Neuronal stem cell (in vitro differentiated cells): ENCODE measurements around the gene LOXL4.

Experiments used
- DNase-seq: peaks from one replicate; pipeline ENCODE4 v3.0.0-alpha.2; 2013; ENCODE audit warnings: low spot score
- H2AFZ ChIP-seq: one replicate; pipeline ENCODE4 v1.6.1; 2013; ENCODE audit warnings: mild to moderate bottlenecking, low read length, inconsistent platforms
- H2AK5ac ChIP-seq: 2 replicates; pipeline ENCODE4 v1.6.1; 2013; ENCODE audit warnings: low read depth, mild to moderate bottlenecking, inconsistent platforms, low read length, moderate library complexity, mixed read lengths
- H2BK120ac ChIP-seq: 2 replicates; pipeline ENCODE4 v1.6.1; 2013; ENCODE audit warnings: low read depth, mild to moderate bottlenecking, inconsistent platforms, low read length, moderate library complexity, mixed read lengths
- H2BK12ac ChIP-seq: one replicate; pipeline ENCODE4 v1.6.1; 2013; ENCODE audit warnings: low read length, inconsistent platforms
- H2BK15ac ChIP-seq: 2 replicates; pipeline ENCODE4 v1.6.1; 2013; ENCODE audit warnings: mild to moderate bottlenecking, low read length, inconsistent platforms, mixed read lengths
- H2BK5ac ChIP-seq: one replicate; pipeline ENCODE4 v1.6.1; 2013; ENCODE audit warnings: inconsistent platforms, mild to moderate bottlenecking, low read length, moderate library complexity
- H3K14ac ChIP-seq: one replicate; pipeline ENCODE4 v1.6.1; 2013; ENCODE audit warnings: low read length, inconsistent platforms
- H3K18ac ChIP-seq: 2 replicates; pipeline ENCODE4 v1.6.1; 2013; ENCODE audit warnings: low read length, inconsistent platforms
- H3K23ac ChIP-seq: 2 replicates; pipeline ENCODE4 v1.6.1; 2013; ENCODE audit warnings: low read depth, mild to moderate bottlenecking, mixed read lengths, low read length, inconsistent platforms; ENCODE audit not compliant: poor library complexity
- H3K27ac ChIP-seq: replicated peaks from 3 replicates; pipeline ENCODE4 v1.5.1; 2013; ENCODE audit warnings: low read length, inconsistent platforms
- H3K27me3 ChIP-seq, 3 experiments: 2 replicates each; pipeline ENCODE4 v1.6.1; 2013; ENCODE audit warnings: low read length in 3 of 3, mild to moderate bottlenecking in 2 of 3, inconsistent platforms in 1 of 3, low read depth in 1 of 3, mixed read lengths in 1 of 3, moderate library complexity in 1 of 3; ENCODE audit not compliant: control insufficient read depth in 3 of 3, insufficient read depth in 3 of 3
- H3K36me3 ChIP-seq, 2 donors: replicated peaks in 1 of 2; 2 replicates each; pipeline ENCODE4 v1.6.1; 2013; ENCODE audit warnings: low read length in 2 of 2; ENCODE audit not compliant: control insufficient read depth in 2 of 2, insufficient read depth in 2 of 2
- H3K4ac ChIP-seq: 2 replicates; pipeline ENCODE4 v1.6.1; 2013; ENCODE audit warnings: inconsistent platforms, mild to moderate bottlenecking, low read length, moderate library complexity
- H3K4me1 ChIP-seq, 2 donors: 1 replicate in 1 of 2; 2 replicates in 1 of 2; pipeline ENCODE4 v1.6.1; 2013; ENCODE audit warnings: low read length in 2 of 2, low read depth in 1 of 2; ENCODE audit not compliant: control insufficient read depth in 2 of 2, insufficient read depth in 1 of 2
- H3K4me2 ChIP-seq: one replicate; pipeline ENCODE4 v1.6.1; 2013; ENCODE audit warnings: mild to moderate bottlenecking, low read length, inconsistent platforms; ENCODE audit not compliant: insufficient read depth, poor library complexity, severe bottlenecking
- H3K4me3 ChIP-seq, 2 donors: 2 replicates each; pipeline ENCODE4 v1.5.1; 2013; ENCODE audit warnings: low read length in 2 of 2, mild to moderate bottlenecking in 2 of 2, inconsistent platforms in 1 of 2, moderate library complexity in 1 of 2
- H3K79me1 ChIP-seq: one replicate; pipeline ENCODE4 v1.6.1; 2013; ENCODE audit warnings: low read depth, mild to moderate bottlenecking, inconsistent platforms, low read length, moderate library complexity
- H3K9ac ChIP-seq: one replicate; pipeline ENCODE4 v1.6.1; 2013; ENCODE audit warnings: mild to moderate bottlenecking, low read depth, low read length, inconsistent platforms; ENCODE audit not compliant: poor library complexity
- H3K9me3 ChIP-seq, 2 donors: replicated peaks in 1 of 2; 2 replicates each; pipeline versions ENCODE3 to v1.6.1; 2013; ENCODE audit warnings: low read length in 2 of 2, mild to moderate bottlenecking in 2 of 2, inconsistent platforms in 1 of 2, low read depth in 1 of 2, mixed read lengths in 1 of 2, moderate library complexity in 1 of 2; ENCODE audit not compliant: control insufficient read depth in 2 of 2, insufficient read depth in 1 of 2
- H4K8ac ChIP-seq: one replicate; pipeline ENCODE4 v1.6.1; 2013; ENCODE audit warnings: low read depth, mild to moderate bottlenecking, inconsistent platforms, low read length, moderate library complexity
- H4K91ac ChIP-seq: one replicate; pipeline ENCODE4 v1.6.1; 2013; ENCODE audit warnings: low read length, low read depth, mild to moderate bottlenecking, inconsistent platforms; ENCODE audit not compliant: poor library complexity
- WGBS, 2 donors: extraction: QIAGEN DNeasy Blood & Tissue Kit; methylation state at CpG; one replicate each; pipeline ENCODE4 v1.1.7; 2013; ENCODE audit warnings: missing lambda C conversion rate in 2 of 2, mixed read lengths in 1 of 2; ENCODE audit not compliant: insufficient read length in 2 of 2, insufficient replicate concordance in 1 of 2; ENCODE audit errors: extremely low coverage in 2 of 2; 5-methylcytosine and 5-hydroxymethylcytosine counted together

Gene LOXL4

DNA sequence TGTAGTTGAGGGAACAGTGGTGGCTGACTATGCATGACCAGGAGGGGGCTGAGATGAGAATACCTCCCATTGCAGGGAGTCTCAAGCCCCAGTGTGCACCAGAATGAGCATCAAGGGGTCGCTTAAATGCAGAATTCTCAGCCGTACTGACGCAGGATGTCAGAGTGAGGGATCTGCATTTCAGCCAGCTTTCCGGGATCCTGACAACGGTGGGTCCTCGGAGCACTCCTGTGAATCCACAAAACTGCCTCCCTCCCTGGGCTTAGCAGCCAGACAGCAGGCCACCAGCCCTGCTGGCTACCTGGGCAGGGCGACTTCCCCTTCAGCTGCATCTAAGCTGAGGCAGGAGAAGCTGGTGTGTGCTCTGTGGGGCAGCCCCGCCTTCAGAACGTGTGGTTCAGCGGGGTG, 21.8 kb upstream of the LOXL4 start:
- H2BK12ac ChIP-seq, result no peak overlapping the region
- WGBS, 2 donors, result no CpG with 5 or more reads among the region's 10 CpGs
- no peak overlapping the region for H3K4ac ChIP-seq
- no peak for DNase-seq
- H3K4me2 ChIP-seq, result no peak overlapping the region
- no peak overlapping the region for H2BK120ac ChIP-seq
- H3K9me3 ChIP-seq, result no peaks in the 10 kb centered on the region
- no peak overlapping the region for H3K14ac ChIP-seq
- H3K9ac ChIP-seq, result no peak overlapping the region
- H2BK15ac ChIP-seq, result no peak overlapping the region
- no peaks in the 10 kb centered on the region for H3K79me1 ChIP-seq
- no peaks in the 10 kb centered on the region for H3K36me3 ChIP-seq
- peaks cover 0 to 2% of the 10 kb centered on the region in 2 donors for H3K4me1 ChIP-seq
- H2BK5ac ChIP-seq, result no peak overlapping the region
- H4K91ac ChIP-seq, result no peak overlapping the region
- H3K23ac ChIP-seq, result no peak overlapping the region
- H2AFZ ChIP-seq, result no peak overlapping the region
- H2AK5ac ChIP-seq, result no peak overlapping the region
- peak overlapping the region; percentile 40 for H3K18ac ChIP-seq
- no peak overlapping the region for H4K8ac ChIP-seq
- H3K27ac ChIP-seq, result no peak overlapping the region
- no peak overlapping the region for H3K4me3 ChIP-seq
- H3K27me3 ChIP-seq, result peaks cover 0 to 44% (median 0%) of the 10 kb centered on the region in 3 experiments

DNA sequence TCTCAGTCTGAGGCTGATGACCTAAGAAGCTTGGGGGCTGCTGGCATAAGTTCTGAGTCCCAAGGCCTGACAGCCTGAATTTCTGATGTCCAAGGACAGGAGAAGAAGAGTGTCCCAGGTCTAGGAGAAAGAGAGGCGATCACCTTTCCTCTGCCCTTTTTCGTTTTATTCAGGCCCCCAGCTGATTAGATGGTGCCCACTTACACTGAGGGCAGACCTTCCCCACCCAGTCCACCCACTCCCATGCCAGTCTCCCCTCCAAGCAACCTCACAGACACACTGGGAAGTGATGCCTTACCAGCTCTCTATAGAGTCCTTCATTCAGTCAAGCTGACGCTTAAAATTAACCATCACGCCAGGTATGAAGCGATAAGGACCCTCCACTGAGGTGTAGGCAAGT, 19.3 kb upstream of the LOXL4 start:
- Histone ChIP-seq H4K8ac (no peak overlapping the region), H3K23ac (no peak overlapping the region), H2BK12ac (no peak overlapping the region), H3K9me3 (no peaks in the 10 kb centered on the region), H3K18ac (no peak overlapping the region), H3K27ac (no peak overlapping the region), H2BK5ac (no peak overlapping the region), H3K4me1 (peaks cover 0 to 2% of the 10 kb centered on the region in 2 donors), H3K27me3 (peaks cover 0 to 40% (median 0%) of the 10 kb centered on the region in 3 experiments), H2AFZ (no peak overlapping the region), H3K79me1 (no peaks in the 10 kb centered on the region), H3K9ac (no peak overlapping the region), H3K4me3 (no peak overlapping the region), H3K36me3 (no peaks in the 10 kb centered on the region), H2AK5ac (no peak overlapping the region), H2BK15ac (no peak overlapping the region), H4K91ac (no peak overlapping the region), H3K4me2 (no peak overlapping the region), H3K14ac (no peak overlapping the region), H3K4ac (no peak overlapping the region), H2BK120ac (no peak overlapping the region)
- WGBS, 2 donors, result no CpG with 5 or more reads among the region's 5 CpGs
- no peak for DNase-seq

DNA sequence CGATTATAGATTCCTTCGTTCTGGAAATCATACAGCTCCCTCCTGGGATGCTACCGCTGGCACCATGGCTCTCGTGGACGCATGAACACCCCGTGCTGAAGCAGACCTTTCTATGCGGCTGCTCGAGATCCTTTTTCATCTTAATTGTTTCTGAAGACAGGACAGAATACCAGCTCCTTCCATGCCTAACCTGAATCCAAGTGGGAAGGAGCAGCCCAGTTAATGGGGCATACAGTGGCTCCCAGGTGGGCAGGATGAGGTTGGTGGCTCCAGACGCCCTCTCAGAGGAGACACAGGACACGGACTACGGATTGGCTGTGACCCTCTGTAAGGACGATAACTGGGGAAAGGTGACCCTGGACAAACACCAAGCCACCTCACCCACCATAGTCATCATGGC, 18.4 kb upstream of the LOXL4 start:
- H3K9me3 ChIP-seq, result no peaks in the 10 kb centered on the region
- no peak for DNase-seq
- no CpG with 5 or more reads among the region's 12 CpGs for WGBS, 2 donors
- H3K18ac ChIP-seq, result peak overlapping the region; percentile 16
- H2BK120ac ChIP-seq, result no peak overlapping the region
- no peak overlapping the region for H2BK15ac ChIP-seq
- H4K8ac ChIP-seq, result no peak overlapping the region
- no peak overlapping the region for H3K4me3 ChIP-seq
- no peak overlapping the region for H3K9ac ChIP-seq
- no peak overlapping the region for H3K27ac ChIP-seq
- peaks cover 0 to 2% of the 10 kb centered on the region in 2 donors for H3K4me1 ChIP-seq
- H4K91ac ChIP-seq, result no peak overlapping the region
- H3K36me3 ChIP-seq, result no peaks in the 10 kb centered on the region
- H3K4ac ChIP-seq, result no peak overlapping the region
- H2BK5ac ChIP-seq, result no peak overlapping the region
- no peak overlapping the region for H2AFZ ChIP-seq
- peaks cover 0 to 36% (median 0%) of the 10 kb centered on the region in 3 experiments for H3K27me3 ChIP-seq
- peak overlapping the region; percentile 3 for H3K14ac ChIP-seq
- H2AK5ac ChIP-seq, result no peak overlapping the region
- H2BK12ac ChIP-seq, result no peak overlapping the region
- no peak overlapping the region for H3K4me2 ChIP-seq
- no peak overlapping the region for H3K23ac ChIP-seq
- no peaks in the 10 kb centered on the region for H3K79me1 ChIP-seq

- Histone ChIP-seq H3K23ac (no peak overlapping the region), H3K36me3 (no peaks in the 10 kb centered on the region), H4K8ac (no peak overlapping the region), H3K27me3 (peaks cover 0 to 26% (median 0%) of the 10 kb centered on the region in 3 experiments), H2BK5ac (no peak overlapping the region), H2AFZ (no peak overlapping the region), H3K9ac (no peak overlapping the region), H3K18ac (no peak overlapping the region), H2BK15ac (no peak overlapping the region), H2BK12ac (no peak overlapping the region), H2BK120ac (no peak overlapping the region), H4K91ac (no peak overlapping the region), H3K79me1 (no peaks in the 10 kb centered on the region), H3K4me3 (no peak overlapping the region), H3K4me2 (no peak overlapping the region), H3K9me3 (no peaks in the 10 kb centered on the region), H3K4me1 (peaks cover 0 to 2% of the 10 kb centered on the region in 2 donors), H3K14ac (peak overlapping the region; percentile 51), H3K27ac (no peak overlapping the region), H3K4ac (no peak overlapping the region), H2AK5ac (no peak overlapping the region)
- WGBS, 2 donors, result no CpG with 5 or more reads among the region's 2 CpGs
- no peak for DNase-seq
Observed at GRCh38 chr10:98285416-98285815, 17.4 kb upstream of the LOXL4 start.
